Endothelial cell of coronary artery (primary cell): ENCODE data around the gene NHEJ1. TPM values are rescaled to one million over a fixed set of nuclear protein-coding genes. Genes with fewer than 3 reads are reported as not detected.

ENCODE experiments used
- total RNA-seq: library from RNA; depleted of rRNA; stranded (reverse); fragments of >200 nt; gene quantifications from 2 replicates; pipeline ENCODE4 v1.2.3, GENCODE V29; 2014

Gene NHEJ1
- 12.1 and 13.6 TPM in 2 replicates for total RNA-seq

GRCh38 chr2:219160186-219161017, at the start of gene NHEJ1:
TSS of gene NHEJ1 (minus strand) at chr2:219160815. CDS start at chr2:219158362, 2,453 bp downstream.

GRCh38 chr2:219206328-219207133, 45.9 kb upstream of the NHEJ1 start, which contains the start of gene ZFAND2B:
TSS of gene ZFAND2B (plus strand) at chr2:219206782. CDS start at chr2:219206988, 206 bp downstream.

GRCh38 chr2:219177552-219178376, 17.1 kb upstream of the NHEJ1 start, which contains the start of gene RETREG2:
TSS of gene RETREG2 (plus strand) at chr2:219178275. CDS start at chr2:219178353, 78 bp downstream.

GRCh38 chr2:219176818-219177551, 16.4 kb upstream of the NHEJ1 start, which contains the start of gene CNPPD1:
TSS of gene CNPPD1 (minus strand) at chr2:219176925. CDS start at chr2:219176828, 97 bp downstream.

GRCh38 chr2:219169930-219170654, 9.5 kb upstream of the NHEJ1 start, which contains the start of gene SLC23A3:
TSS of gene SLC23A3 (minus strand) at chr2:219170029. CDS start at chr2:219169984, 45 bp downstream.

GRCh38 chr2:219060821-219061791, 99.5 kb downstream of the NHEJ1 start, which contains the start of gene IHH:
TSS of gene IHH (minus strand) at chr2:219060921. CDS start at chr2:219060467, 454 bp downstream.

GRCh38 chr2:219041252-219041651, 119.4 kb downstream of the NHEJ1 start, which contains the start of gene CFAP65:
TSS of gene CFAP65 (minus strand) at chr2:219041516. CDS start at chr2:219039048, 2,468 bp downstream.

Other genes starting within 250 kb of the NHEJ1 start
- gene CDK5R2, start 201.1 kb downstream of the NHEJ1 start, total RNA-seq, result not detected in 2 replicates
- gene FEV, start 175.6 kb downstream of the NHEJ1 start, total RNA-seq, result not detected in 2 replicates
- gene CRYBA2, start 167.4 kb downstream of the NHEJ1 start, total RNA-seq, result not detected in 2 replicates
- gene CFAP65, start 119.3 kb downstream of the NHEJ1 start, total RNA-seq, result under 0.01 TPM in 1 of 2 replicates, not detected in the other
- under 0.01 and 0.09 TPM in 2 replicates for gene IHH, start 99.9 kb downstream of the NHEJ1 start, total RNA-seq
- 1.1 and 3.5 TPM in 2 replicates for gene SLC23A3, start 9.2 kb upstream of the NHEJ1 start, total RNA-seq
- gene CNPPD1, start 16.1 kb upstream of the NHEJ1 start, total RNA-seq, result 16.4 and 17.3 TPM in 2 replicates
- gene RETREG2, start 17.5 kb upstream of the NHEJ1 start, total RNA-seq, result 42.9 and 53.6 TPM in 2 replicates
- 21.1 and 22.1 TPM in 2 replicates for gene ZFAND2B, start 46.0 kb upstream of the NHEJ1 start, total RNA-seq
- 29.8 and 51.1 TPM in 2 replicates for gene ABCB6, start 58.1 kb upstream of the NHEJ1 start, total RNA-seq
- 31.8 and 48.4 TPM in 2 replicates for gene ATG9A, start 68.8 kb upstream of the NHEJ1 start, total RNA-seq
- 16.5 and 34.8 TPM in 2 replicates for gene ANKZF1, start 69.0 kb upstream of the NHEJ1 start, total RNA-seq
- 3.3 and 4.0 TPM in 2 replicates for gene GLB1L, start 84.6 kb upstream of the NHEJ1 start, total RNA-seq
- 18.7 and 22.0 TPM in 2 replicates for gene STK16, start 84.7 kb upstream of the NHEJ1 start, total RNA-seq
- not detected in 2 replicates for gene TUBA4B, start 92.4 kb upstream of the NHEJ1 start, total RNA-seq
- gene TUBA4A, start 93.1 kb upstream of the NHEJ1 start, total RNA-seq, result 5.1 and 5.2 TPM in 2 replicates
- gene DNAJB2, start 118.6 kb upstream of the NHEJ1 start, total RNA-seq, result 17.4 and 25.6 TPM in 2 replicates
- gene PTPRN, start 148.6 kb upstream of the NHEJ1 start, total RNA-seq, result not detected in 2 replicates
- not detected in 2 replicates for gene RESP18, start 171.9 kb upstream of the NHEJ1 start, total RNA-seq
- 42.4 and 44.0 TPM in 2 replicates for gene DNPEP, start 227.1 kb upstream of the NHEJ1 start, total RNA-seq